ENCODE data around the gene TMEM9.

- TF ChIP-seq POLR2A (IDR thresholded peaks at IDR 0.05) (no peak), CTCF (IDR thresholded peaks at IDR 0.05) (no peak)
Observed at GRCh38 chr1:201092738-201093137, 61.5 kb downstream of the TMEM9 start.
